ENCODE measurements around the gene SOX9. TPM values are rescaled to one million over a fixed set of nuclear protein-coding genes. Genes with fewer than 3 reads are reported as not detected.

SOX9 gene
- total RNA-seq: 31.8 and 36.9 TPM in 2 replicates
- 74.6 and 87.3 TPM in 2 replicates for polyA plus RNA-seq

DNA sequence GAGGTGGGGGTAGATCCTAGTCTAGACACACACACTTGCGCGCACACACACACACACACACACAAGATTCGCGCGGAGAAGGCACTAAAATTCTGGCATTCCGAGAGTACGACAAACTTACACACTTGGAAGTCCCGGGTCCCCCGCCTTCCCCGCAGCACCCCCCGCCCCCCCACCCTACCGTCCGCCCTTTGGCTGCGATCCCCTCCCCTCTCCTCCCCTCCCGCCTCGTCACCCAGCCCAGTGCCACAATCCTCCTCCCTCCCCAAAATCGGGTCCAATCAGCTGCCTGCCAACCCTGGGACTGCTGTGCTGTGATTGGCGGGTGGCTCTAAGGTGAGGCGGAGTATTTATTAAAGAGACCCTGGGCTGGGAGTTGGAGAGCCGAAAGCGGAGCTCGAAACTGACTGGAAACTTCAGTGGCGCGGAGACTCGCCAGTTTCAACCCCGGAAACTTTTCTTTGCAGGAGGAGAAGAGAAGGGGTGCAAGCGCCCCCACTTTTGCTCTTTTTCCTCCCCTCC lies at the start of gene SOX9:
SOX9 (plus strand) TSS at position 379 of the 522 bp plus-strand sequence. CDS start 372 bp downstream, outside the sequence.
- no peaks in the 10 kb centered on the region for H3K36me3 ChIP-seq (replicated peaks; ENCODE audit: insufficient read depth, low read depth)
- H2AFZ ChIP-seq: peak within 1 kb of the TSS; percentile 23
- DNase-seq (ENCODE audit: low spot score): peak; percentile 93
- peaks cover 34% of the 10 kb centered on the region for H4K20me1 ChIP-seq (ENCODE audit: insufficient read depth, poor library complexity, severe bottlenecking)
- H3K9me3 ChIP-seq (ENCODE audit: low read depth): no peaks in the 10 kb centered on the region
- peaks cover 41% of the 10 kb centered on the region for H3K79me2 ChIP-seq
- WGBS (ENCODE audit: low lambda C conversion rate, missing lambda C conversion rate): under 1% methylated on average over 13 of the region's 27 CpGs
- H3K4me3 ChIP-seq: peak within 1 kb of the TSS; percentile 83
- H3K27me3 ChIP-seq: peaks cover 38% of the 10 kb centered on the region
- H3K4me1 ChIP-seq (ENCODE audit: insufficient read depth): peaks cover 38% of the 10 kb centered on the region
- peak within 1 kb of the TSS; percentile 88 for H3K4me2 ChIP-seq
- no peak for TF ChIP-seq EZH2phosphoT487 (IDR thresholded peaks at IDR 0.05; ENCODE audit: low read depth, severe bottlenecking, unreplicated experiment)
- TF ChIP-seq CTCF (IDR thresholded peaks at IDR 0.05; ENCODE audit: poor library complexity): no peak
- TF ChIP-seq EZH2 (IDR thresholded peaks at IDR 0.05; ENCODE audit: borderline replicate concordance): no peak
- H3K9me2 ChIP-seq (replicated peaks; ENCODE audit: insufficient read depth): no peaks in the 10 kb centered on the region
- peak within 1 kb of the TSS; percentile 87 for H3K27ac ChIP-seq

GRCh38 chr17:72071330-72071729 lies 49.5 kb upstream of the SOX9 start:
- DNase-seq (ENCODE audit: low spot score): no peak
- no peaks in the 10 kb centered on the region for H3K9me3 ChIP-seq (ENCODE audit: low read depth)
- no peaks in the 10 kb centered on the region for H4K20me1 ChIP-seq (ENCODE audit: insufficient read depth, poor library complexity, severe bottlenecking)
- no peak overlapping the region for H3K27ac ChIP-seq
- TF ChIP-seq EZH2phosphoT487 (IDR thresholded peaks at IDR 0.05; ENCODE audit: low read depth, severe bottlenecking, unreplicated experiment) (no peak), EZH2 (IDR thresholded peaks at IDR 0.05; ENCODE audit: borderline replicate concordance) (no peak), CTCF (IDR thresholded peaks at IDR 0.05; ENCODE audit: poor library complexity) (no peak)
- 61% methylated on average over 4 of the region's 4 CpGs for WGBS (ENCODE audit: low lambda C conversion rate, missing lambda C conversion rate)
- no peaks in the 10 kb centered on the region for H3K9me2 ChIP-seq (replicated peaks; ENCODE audit: insufficient read depth)
- no peak overlapping the region for H3K4me2 ChIP-seq
- no peaks in the 10 kb centered on the region for H3K79me2 ChIP-seq
- H2AFZ ChIP-seq: no peak overlapping the region
- H3K4me3 ChIP-seq: no peak overlapping the region
- H3K4me1 ChIP-seq (ENCODE audit: insufficient read depth): no peaks in the 10 kb centered on the region
- no peaks in the 10 kb centered on the region for H3K27me3 ChIP-seq
- H3K36me3 ChIP-seq (replicated peaks; ENCODE audit: insufficient read depth, low read depth): no peaks in the 10 kb centered on the region

GRCh38 chr17:72075995-72076677 lies 44.7 kb upstream of the SOX9 start:
- no peaks in the 10 kb centered on the region for H3K27me3 ChIP-seq
- H3K9me3 ChIP-seq (ENCODE audit: low read depth): no peaks in the 10 kb centered on the region
- DNase-seq (ENCODE audit: low spot score): no peak
- H2AFZ ChIP-seq: no peak overlapping the region
- no peak overlapping the region for H3K27ac ChIP-seq
- no peak overlapping the region for H3K4me3 ChIP-seq
- H3K9me2 ChIP-seq (replicated peaks; ENCODE audit: insufficient read depth): no peaks in the 10 kb centered on the region
- H3K36me3 ChIP-seq (replicated peaks; ENCODE audit: insufficient read depth, low read depth): no peaks in the 10 kb centered on the region
- TF ChIP-seq EZH2 (IDR thresholded peaks at IDR 0.05; ENCODE audit: borderline replicate concordance): no peak
- no peak for TF ChIP-seq EZH2phosphoT487 (IDR thresholded peaks at IDR 0.05; ENCODE audit: low read depth, severe bottlenecking, unreplicated experiment)
- H3K79me2 ChIP-seq: no peaks in the 10 kb centered on the region
- H4K20me1 ChIP-seq (ENCODE audit: insufficient read depth, poor library complexity, severe bottlenecking): no peaks in the 10 kb centered on the region
- no peaks in the 10 kb centered on the region for H3K4me1 ChIP-seq (ENCODE audit: insufficient read depth)
- no peak overlapping the region for H3K4me2 ChIP-seq
- WGBS (ENCODE audit: low lambda C conversion rate, missing lambda C conversion rate): 65% methylated on average over 7 of the region's 7 CpGs

DNA sequence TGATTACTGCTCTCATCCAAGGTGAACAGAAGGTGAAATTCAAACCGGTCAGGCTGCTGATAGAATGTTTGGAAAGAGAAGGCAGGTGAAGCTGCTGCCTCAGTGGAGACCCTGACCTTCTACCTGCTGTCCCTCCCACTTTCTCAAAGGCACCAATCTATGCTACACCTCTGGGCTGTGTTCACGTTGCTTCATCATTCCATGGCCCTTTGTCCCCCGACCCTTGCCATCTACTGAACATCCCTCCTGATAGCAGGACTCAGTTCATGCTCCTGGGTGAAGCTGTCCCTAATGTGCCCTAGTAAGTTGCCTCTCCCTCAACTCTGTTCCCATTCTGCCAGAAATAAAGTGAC lies 44.2 kb upstream of the SOX9 start:
- Histone ChIP-seq H3K27ac (no peak overlapping the region), H2AFZ (no peak overlapping the region), H3K36me3 (replicated peaks; ENCODE audit: insufficient read depth, low read depth) (no peaks in the 10 kb centered on the region), H3K9me2 (replicated peaks; ENCODE audit: insufficient read depth) (no peaks in the 10 kb centered on the region), H4K20me1 (ENCODE audit: insufficient read depth, poor library complexity, severe bottlenecking) (no peaks in the 10 kb centered on the region), H3K4me1 (ENCODE audit: insufficient read depth) (no peaks in the 10 kb centered on the region), H3K27me3 (no peaks in the 10 kb centered on the region), H3K4me2 (no peak overlapping the region), H3K9me3 (ENCODE audit: low read depth) (no peaks in the 10 kb centered on the region), H3K4me3 (no peak overlapping the region), H3K79me2 (no peaks in the 10 kb centered on the region)
- DNase-seq (ENCODE audit: low spot score): no peak
- TF ChIP-seq CTCF (IDR thresholded peaks at IDR 0.05; ENCODE audit: poor library complexity): no peak
- no peak for TF ChIP-seq EZH2phosphoT487 (IDR thresholded peaks at IDR 0.05; ENCODE audit: low read depth, severe bottlenecking, unreplicated experiment)
- TF ChIP-seq EZH2 (IDR thresholded peaks at IDR 0.05; ENCODE audit: borderline replicate concordance): no peak
- 82% methylated on average over 3 of the region's 3 CpGs for WGBS (ENCODE audit: low lambda C conversion rate, missing lambda C conversion rate)

All from hepatocyte (in vitro differentiated cells).